Psoas muscle (tissue), 8 donors: ENCODE measurements around the gene PRELP. TPM values are rescaled to one million over a fixed set of nuclear protein-coding genes. Genes with fewer than 3 reads are reported as not detected.
"Not testable (repeated sequence)": the region's sequence is repeated elsewhere in the genome, so short reads cannot be mapped to it uniquely, and the experiment has no call there.

Source experiments
- ATAC-seq, 4 donors: fragments of 200-7000 bp; cut with Tn5 transposase; one replicate each; pipeline ENCODE4 v1.9.1; 2020; ENCODE audit warnings: moderate library complexity in 3 of 4, mild to moderate bottlenecking in 2 of 4
- DNase-seq, 2 donors: peaks; one replicate each; pipeline ENCODE4 v3.0.0-alpha.2; 2020
- H3K27ac ChIP-seq: fragments of 200-600 bp; one replicate; pipeline ENCODE4 v1.8.0; 2022
- H3K27me3 ChIP-seq, 3 donors: fragments of 200-600 bp in 1 of 3; one replicate each; pipeline versions ENCODE4 v1.6.1 to v1.8.0; 2013 to 2022; ENCODE audit warnings: low read length in 2 of 3, mild to moderate bottlenecking in 2 of 3, moderate library complexity in 1 of 3; ENCODE audit not compliant: insufficient read depth in 3 of 3
- H3K36me3 ChIP-seq, 2 donors: fragments of 200-600 bp in 1 of 2; one replicate each; pipeline versions ENCODE4 v1.6.1 to v1.8.0; 2013 to 2022; ENCODE audit warnings: low read depth in 1 of 2, mild to moderate bottlenecking in 1 of 2, moderate library complexity in 1 of 2; ENCODE audit not compliant: insufficient read depth in 1 of 2
- H3K4me1 ChIP-seq: fragments of 200-600 bp; one replicate; pipeline ENCODE4 v1.8.0; 2022
- H3K4me3 ChIP-seq: fragments of 200-600 bp; one replicate; pipeline ENCODE4 v1.8.0; 2022; ENCODE audit warnings: mild to moderate bottlenecking
- H3K9me3 ChIP-seq: fragments of 200-600 bp; one replicate; pipeline ENCODE4 v1.8.0; 2022
- CTCF ChIP-seq: fragments of 200-600 bp; IDR thresholded peaks from one replicate; pipeline ENCODE4 v1.8.0; 2022; ENCODE audit warnings: antibody characterized with exemption
- WGBS, 3 donors: extraction: QIAGEN DNeasy Blood & Tissue Kit; methylation state at CpG; one replicate each; pipeline versions ENCODE4 v1.1.6 to v1.1.7; 2013; 5-methylcytosine and 5-hydroxymethylcytosine counted together
- intact Hi-C, 2 donors: fragments of 100-400 bp; cut with DNase I; formaldehyde crosslinking; loops; one replicate each; pipeline versions ENCODE4 v1.11.0 to v1.14.2; 2022
- polyA plus RNA-seq, 3 donors: library from polyadenylated mRNA; stranded (reverse); fragments of 200-250 nt; gene quantifications; one replicate each; pipeline ENCODE4 v1.2.3, GENCODE V29; 2013
- total RNA-seq, 4 donors: library from RNA; stranded (reverse); fragmentation: NEBNext Ultra II Directional in 2 of 4; extraction: Animal tissue kit (Norgen Biotek cat#: 25700) in 2 of 4; gene quantifications; one replicate each; pipeline versions ENCODE4 v1.2.1 to v1.2.4, GENCODE V29; 2021 to 2023
- donor health status: healthy with polysubstance abuse.
- donor health status: DM: no; HTN: no; CAD: no; lungs with moderate emphysema.
- donor health status: Bipolar disorder and iron deficiency.
- donor health status: healthy.
- donor health status: DM: yes; HTN: yes; CAD: no.
- donor health status: DM: no; HTN: no; CAD: no.
- donor health status: DM: no; HTN: no; CAD: no.
- donor health status: DM: yes; HTN: yes; CAD: no.

The PRELP gene
- total and polyA plus RNA-seq, 7 donors = 3.0 to 20.6 (median 6.6) TPM

- WGBS, 3 donors = 61 to 67% (median 63%) methylated on average over 2 of the region's 2 CpGs
Measured at GRCh38 chr1:203447151-203447550, 28.5 kb upstream of the PRELP start.

GRCh38 chr1:203447598-203447997 lies 28.0 kb upstream of the PRELP start:
- H3K27ac ChIP-seq, H3K4me1 ChIP-seq, H3K9me3 ChIP-seq, ATAC-seq, intact Hi-C loops, H3K4me3 ChIP-seq, H3K36me3 ChIP-seq, DNase-seq: not testable (repeated sequence)
- peaks cover 0 to 14% (median 0%) of the 10 kb centered on the region in 3 donors for H3K27me3 ChIP-seq
- WGBS, 3 donors = 88 to 100% (median 89%) methylated on average over 1 of the region's 1 CpG

More at GRCh38 chr1:203447151-203447550, 28.5 kb upstream of the PRELP start:
- Histone ChIP-seq H3K36me3 (no peaks in the 10 kb centered on the region), H3K4me3 (no peak overlapping the region), H3K9me3 (peaks cover 7% of the 10 kb centered on the region), H3K4me1 (no peaks in the 10 kb centered on the region), H3K27me3 (peaks cover 0 to 10% (median 0%) of the 10 kb centered on the region in 3 donors), H3K27ac (no peak overlapping the region)
- no peak for TF ChIP-seq CTCF
- ATAC-seq (no peak), DNase-seq (no peak)
- intact Hi-C loops = no loop called here

- peak in 2 of 4 donors; percentile 31 to 56 for ATAC-seq
- intact Hi-C loops = no loop called here
- no peak for TF ChIP-seq CTCF
Measured at GRCh38 chr1:203448521-203449061, 27.0 kb upstream of the PRELP start.

GRCh38 chr1:203450001-203450400 lies 25.6 kb upstream of the PRELP start:
- peaks cover 7% of the 10 kb centered on the region for H3K9me3 ChIP-seq
- no peak overlapping the region for H3K27ac ChIP-seq
- H3K27me3 ChIP-seq = peaks cover 0 to 28% (median 3%) of the 10 kb centered on the region in 3 donors
- no peaks in the 10 kb centered on the region for H3K36me3 ChIP-seq
- no peak for TF ChIP-seq CTCF
- no peaks in the 10 kb centered on the region for H3K4me1 ChIP-seq
- DNase-seq (no peak), ATAC-seq (no peak)
- intact Hi-C loops = no loop called here
- no peak overlapping the region for H3K4me3 ChIP-seq
- 83 to 90% (median 86%) methylated on average over 1 of the region's 1 CpG for WGBS, 3 donors

More at GRCh38 chr1:203448521-203449061, 27.0 kb upstream of the PRELP start:
- peak; percentile 58 to 67 for DNase-seq
- WGBS, 3 donors = 33 to 48% (median 43%) methylated on average over 9 of the region's 9 CpGs
- H3K4me1 ChIP-seq = no peaks in the 10 kb centered on the region
- no peaks in the 10 kb centered on the region for H3K36me3 ChIP-seq
- no peak overlapping the region for H3K27ac ChIP-seq
- peaks cover 0 to 21% (median 3%) of the 10 kb centered on the region in 3 donors for H3K27me3 ChIP-seq
- H3K4me3 ChIP-seq = no peak overlapping the region
- peaks cover 7% of the 10 kb centered on the region for H3K9me3 ChIP-seq

- Histone ChIP-seq H3K4me3 (no peak overlapping the region), H3K36me3 (no peaks in the 10 kb centered on the region), H3K9me3 (peaks cover 2% of the 10 kb centered on the region), H3K4me1 (no peaks in the 10 kb centered on the region), H3K27ac (no peak overlapping the region), H3K27me3 (peaks cover 0 to 28% (median 3%) of the 10 kb centered on the region in 3 donors)
- intact Hi-C loops = no loop called here
- no peak for TF ChIP-seq CTCF
- 73 to 77% (median 76%) methylated on average over 17 of the region's 17 CpGs for WGBS, 3 donors
- no peak for DNase-seq
- ATAC-seq = no peak
Measured at GRCh38 chr1:203450479-203451149, 25.0 kb upstream of the PRELP start.
